Activated T-cell treated with anti-CD3 and anti-CD28 coated beads, Interleukin-2, amount 50 U/mL, for 72 hours (primary cell): ENCODE data around the gene PLEKHA7. TPM values are rescaled to one million over a fixed set of nuclear protein-coding genes. Genes with fewer than 3 reads are reported as not detected.

Experiments
- ATAC-seq, 2 donors: fragments of 150-1000 bp; cut with Tn5 transposase; replicated peaks in 1 of 2; 2 replicates each; pipeline ENCODE4 v1.10.0; 2021; ENCODE audit warnings: moderate library complexity in 2 of 2, mild to moderate bottlenecking in 1 of 2
- DNase-seq, 2 donors: peaks; one replicate each; pipeline ENCODE4 v3.0.0; 2021 to 2022; ENCODE audit warnings: mixed read lengths in 1 of 2
- H3K27ac Mint-ChIP-seq: one replicate; pipeline ENCODE4 v1.8.0; 2022; ENCODE audit warnings: mild to moderate bottlenecking, moderate library complexity, mixed read lengths
- H3K27me3 Mint-ChIP-seq: one replicate; pipeline ENCODE4 v1.8.0; 2022; ENCODE audit warnings: low read depth, mixed read lengths
- H3K36me3 Mint-ChIP-seq, 2 donors: one replicate each; pipeline ENCODE4 v1.8.0; 2022; ENCODE audit warnings: mixed read lengths in 2 of 2, mild to moderate bottlenecking in 1 of 2; ENCODE audit not compliant: insufficient read depth in 2 of 2
- H3K4me1 Mint-ChIP-seq: one replicate; pipeline ENCODE4 v1.8.0; 2022; ENCODE audit warnings: low read depth, mixed read lengths
- H3K4me3 Mint-ChIP-seq, 2 donors: one replicate each; pipeline ENCODE4 v1.8.0; 2022; ENCODE audit warnings: mild to moderate bottlenecking in 2 of 2, mixed read lengths in 2 of 2, moderate library complexity in 2 of 2
- H3K9me3 Mint-ChIP-seq, 2 donors: one replicate each; pipeline ENCODE4 v1.8.0; 2022; ENCODE audit warnings: mixed read lengths in 2 of 2
- total RNA-seq, 2 donors: library from RNA; stranded (reverse); gene quantifications; one replicate each; pipeline ENCODE4 v1.2.3, GENCODE V29; 2022

PLEKHA7 gene
- total RNA-seq, 2 donors from 2014 or later, result 6.5 to 11.0 TPM

GRCh38 chr11:16860617-16861016, 153.6 kb downstream of the PLEKHA7 start:
- Mint-ChIP-seq H3K4me3 (no peak overlapping the region), H3K27me3 (no peaks in the 10 kb centered on the region), H3K27ac (no peak overlapping the region), H3K36me3 (peaks cover 3 to 11% of the 10 kb centered on the region in 2 donors), H3K4me1 (peaks cover 30% of the 10 kb centered on the region), H3K9me3 (peaks cover 4 to 9% of the 10 kb centered on the region in 2 donors)
- DNase-seq (no peak), ATAC-seq (no peak)

- Mint-ChIP-seq H3K9me3 (peaks cover 1 to 3% of the 10 kb centered on the region in 2 donors), H3K4me3 (no peak overlapping the region), H3K36me3 (peaks cover 0 to 6% of the 10 kb centered on the region in 2 donors), H3K27me3 (no peaks in the 10 kb centered on the region), H3K4me1 (peaks cover 26% of the 10 kb centered on the region), H3K27ac (no peak overlapping the region)
- DNase-seq (no peak), ATAC-seq (no peak)
These were observed 154.6 kb downstream of the PLEKHA7 start for GRCh38 chr11:16859651-16860050.

GRCh38 chr11:16857186-16857585, 157.0 kb downstream of the PLEKHA7 start:
- Mint-ChIP-seq H3K36me3 (no peaks in the 10 kb centered on the region), H3K27ac (no peak overlapping the region), H3K4me1 (peaks cover 4% of the 10 kb centered on the region), H3K9me3 (peaks cover 0 to 2% of the 10 kb centered on the region in 2 donors), H3K4me3 (no peak overlapping the region), H3K27me3 (no peaks in the 10 kb centered on the region)
- ATAC-seq (no peak), DNase-seq (no peak)

- H3K27me3 Mint-ChIP-seq, result no peaks in the 10 kb centered on the region
These were observed 158.2 kb downstream of the PLEKHA7 start for GRCh38 chr11:16856022-16856471.

GRCh38 chr11:16854979-16855378, 159.2 kb downstream of the PLEKHA7 start:
- Mint-ChIP-seq H3K4me3 (no peak overlapping the region), H3K4me1 (no peaks in the 10 kb centered on the region), H3K27ac (no peak overlapping the region), H3K27me3 (no peaks in the 10 kb centered on the region), H3K9me3 (peaks cover 0 to 2% of the 10 kb centered on the region in 2 donors), H3K36me3 (no peaks in the 10 kb centered on the region)
- ATAC-seq, result no peak
- no peak for DNase-seq

More at GRCh38 chr11:16856022-16856471, 158.2 kb downstream of the PLEKHA7 start:
- Mint-ChIP-seq H3K9me3 (peaks cover 0 to 2% of the 10 kb centered on the region in 2 donors), H3K4me3 (no peak overlapping the region), H3K27ac (peak overlapping the region; percentile 10), H3K4me1 (no peaks in the 10 kb centered on the region), H3K36me3 (no peaks in the 10 kb centered on the region)
- ATAC-seq, result no peak
- DNase-seq, result no peak

GRCh38 chr11:16853859-16854258, 160.4 kb downstream of the PLEKHA7 start:
- DNase-seq (no peak), ATAC-seq (no peak)
- H3K4me1 Mint-ChIP-seq, result no peaks in the 10 kb centered on the region
- peaks cover 0 to 2% of the 10 kb centered on the region in 2 donors for H3K9me3 Mint-ChIP-seq
- no peaks in the 10 kb centered on the region for H3K27me3 Mint-ChIP-seq
- H3K27ac Mint-ChIP-seq, result no peak overlapping the region
- H3K4me3 Mint-ChIP-seq, result no peak overlapping the region
- H3K36me3 Mint-ChIP-seq, result no peaks in the 10 kb centered on the region

- DNase-seq, result no peak
These were observed 160.9 kb downstream of the PLEKHA7 start for GRCh38 chr11:16853266-16853665.

GRCh38 chr11:16846305-16846704, 167.9 kb downstream of the PLEKHA7 start:
- H3K27me3 Mint-ChIP-seq, result no peaks in the 10 kb centered on the region
- ATAC-seq, result no peak
- H3K4me1 Mint-ChIP-seq, result no peaks in the 10 kb centered on the region
- no peak overlapping the region for H3K27ac Mint-ChIP-seq
- no peak for DNase-seq
- H3K36me3 Mint-ChIP-seq, result peaks cover 0 to 4% of the 10 kb centered on the region in 2 donors
- H3K9me3 Mint-ChIP-seq, result no peaks in the 10 kb centered on the region
- no peak overlapping the region for H3K4me3 Mint-ChIP-seq

More at GRCh38 chr11:16853266-16853665, 160.9 kb downstream of the PLEKHA7 start:
- Mint-ChIP-seq H3K4me1 (no peaks in the 10 kb centered on the region), H3K9me3 (no peaks in the 10 kb centered on the region), H3K27ac (no peak overlapping the region), H3K27me3 (no peaks in the 10 kb centered on the region), H3K4me3 (no peak overlapping the region), H3K36me3 (no peaks in the 10 kb centered on the region)
- no peak for ATAC-seq

- ATAC-seq, result no peak
- H3K4me1 Mint-ChIP-seq, result no peaks in the 10 kb centered on the region
- H3K27ac Mint-ChIP-seq, result no peak overlapping the region
- DNase-seq, result no peak
- no peak overlapping the region for H3K4me3 Mint-ChIP-seq
- H3K36me3 Mint-ChIP-seq, result peaks cover 0 to 4% of the 10 kb centered on the region in 2 donors
- no peaks in the 10 kb centered on the region for H3K9me3 Mint-ChIP-seq
- H3K27me3 Mint-ChIP-seq, result no peaks in the 10 kb centered on the region
These were observed 169.9 kb downstream of the PLEKHA7 start for GRCh38 chr11:16844268-16844771.

- H3K4me3 Mint-ChIP-seq, result no peak overlapping the region
- ATAC-seq (no peak), DNase-seq (no peak)
- no peak overlapping the region for H3K27ac Mint-ChIP-seq
- H3K9me3 Mint-ChIP-seq, result no peaks in the 10 kb centered on the region
- H3K4me1 Mint-ChIP-seq, result no peaks in the 10 kb centered on the region
- no peaks in the 10 kb centered on the region for H3K27me3 Mint-ChIP-seq
- H3K36me3 Mint-ChIP-seq, result peaks cover 0 to 4% of the 10 kb centered on the region in 2 donors
These were observed 170.9 kb downstream of the PLEKHA7 start for GRCh38 chr11:16843294-16843693.

- DNase-seq (no peak), ATAC-seq (no peak)
- Mint-ChIP-seq H3K4me3 (no peak overlapping the region), H3K27me3 (no peaks in the 10 kb centered on the region), H3K4me1 (no peaks in the 10 kb centered on the region), H3K9me3 (no peaks in the 10 kb centered on the region), H3K36me3 (peaks cover 0 to 4% of the 10 kb centered on the region in 2 donors), H3K27ac (no peak overlapping the region)
These were observed 172.2 kb downstream of the PLEKHA7 start for GRCh38 chr11:16841984-16842383.

GRCh38 chr11:16841481-16841880, 172.7 kb downstream of the PLEKHA7 start:
- no peak overlapping the region for H3K27ac Mint-ChIP-seq
- no peaks in the 10 kb centered on the region for H3K9me3 Mint-ChIP-seq
- DNase-seq (no peak), ATAC-seq (no peak)
- peaks cover 0 to 2% of the 10 kb centered on the region in 2 donors for H3K36me3 Mint-ChIP-seq
- no peak overlapping the region for H3K4me3 Mint-ChIP-seq
- H3K27me3 Mint-ChIP-seq, result no peaks in the 10 kb centered on the region
- H3K4me1 Mint-ChIP-seq, result no peaks in the 10 kb centered on the region

- Mint-ChIP-seq H3K4me1 (no peaks in the 10 kb centered on the region), H3K36me3 (peaks cover 0 to under 1% of the 10 kb centered on the region in 2 donors), H3K27ac (no peak overlapping the region), H3K9me3 (no peaks in the 10 kb centered on the region), H3K27me3 (no peaks in the 10 kb centered on the region), H3K4me3 (no peak overlapping the region)
- no peak for ATAC-seq
- no peak for DNase-seq
These were observed 173.3 kb downstream of the PLEKHA7 start for GRCh38 chr11:16840951-16841350.

- DNase-seq (no peak), ATAC-seq (no peak)
- Mint-ChIP-seq H3K27me3 (no peaks in the 10 kb centered on the region), H3K4me3 (no peak overlapping the region), H3K36me3 (no peaks in the 10 kb centered on the region), H3K27ac (no peak overlapping the region), H3K4me1 (peaks cover 1% of the 10 kb centered on the region), H3K9me3 (no peaks in the 10 kb centered on the region)
These were observed 174.4 kb downstream of the PLEKHA7 start for GRCh38 chr11:16839821-16840220.
